Activated CD4-positive, alpha-beta T cell treated with anti-CD3 and anti-CD28 coated beads for 48 hours (primary cell): ENCODE results near the gene MSANTD3.

Experiments
- DNase-seq: peaks from one replicate; pipeline ENCODE4 v3.0.0-alpha.2; 2020

Gene MSANTD3

GRCh38 chr9:100466829-100467221, 39.9 kb downstream of the MSANTD3 start:
- DNase-seq = no peak

- DNase-seq = no peak
These were observed 41.1 kb downstream of the MSANTD3 start for GRCh38 chr9:100468041-100468440.

GRCh38 chr9:100472268-100472667, 45.3 kb downstream of the MSANTD3 start:
- no peak for DNase-seq

GRCh38 chr9:100472788-100473275, 45.9 kb downstream of the MSANTD3 start, which contains the start of gene TMEFF1:
Gene TMEFF1, plus strand, starts transcription at chr9:100473149. Its CDS starts 396 bp downstream, at chr9:100473545.
- DNase-seq = peak; percentile 70

GRCh38 chr9:100473276-100474081, 46.5 kb downstream of the MSANTD3 start:
- DNase-seq = peak; percentile 50

- peak; percentile 8 for DNase-seq
These were observed 47.4 kb downstream of the MSANTD3 start for GRCh38 chr9:100474082-100474923.

GRCh38 chr9:100474924-100475276, 48.0 kb downstream of the MSANTD3 start:
- DNase-seq = no peak

- DNase-seq = no peak
These were observed 50.3 kb downstream of the MSANTD3 start for GRCh38 chr9:100477241-100477640.

GRCh38 chr9:100478192-100478591, 51.2 kb downstream of the MSANTD3 start:
- no peak for DNase-seq

GRCh38 chr9:100479820-100480219, 52.9 kb downstream of the MSANTD3 start:
- DNase-seq = no peak

- no peak for DNase-seq
These were observed 58.3 kb downstream of the MSANTD3 start for GRCh38 chr9:100485196-100485595.

- no peak for DNase-seq
These were observed 59.7 kb downstream of the MSANTD3 start for GRCh38 chr9:100486479-100487176.

- DNase-seq = no peak
These were observed 61.2 kb downstream of the MSANTD3 start for GRCh38 chr9:100488177-100488576.

- no peak for DNase-seq
These were observed 62.9 kb downstream of the MSANTD3 start for GRCh38 chr9:100489836-100490235.

GRCh38 chr9:100492952-100493351, 66.0 kb downstream of the MSANTD3 start:
- DNase-seq = no peak

GRCh38 chr9:100498592-100498991, 71.6 kb downstream of the MSANTD3 start:
- DNase-seq = no peak

GRCh38 chr9:100499460-100499859, 72.5 kb downstream of the MSANTD3 start:
- no peak for DNase-seq

GRCh38 chr9:100499866-100500265, 72.9 kb downstream of the MSANTD3 start:
- no peak for DNase-seq
